Stomach (tissue), 9 donors: Measurements from ENCODE around the gene CTIF. TPM values are rescaled to one million over a fixed set of nuclear protein-coding genes. Genes with fewer than 3 reads are reported as not detected.
A peak's percentile ranks its signal among the peaks of the same experiment; 100 is the strongest.

ENCODE experiments used
- DNase-seq, 2 donors: peaks; one replicate each; pipeline versions ENCODE4 v3.0.0 to v3.0.0-alpha.2; 2013 to 2019
- H3K27ac ChIP-seq, 5 donors: fragments of 200-600 bp in 4 of 5; sonication (generic) in 4 of 5; one replicate each; pipeline ENCODE4 v1.5.1; 2013 to 2019; ENCODE audit warnings: mild to moderate bottlenecking in 1 of 5, moderate library complexity in 1 of 5
- H3K27me3 ChIP-seq, 3 donors: fragments of 200-600 bp; sonication (generic); one replicate each; pipeline ENCODE4 v1.5.1; 2017 to 2019; ENCODE audit warnings: mixed run types in 1 of 3
- H3K36me3 ChIP-seq, 4 donors: fragments of 200-600 bp; sonication (generic); 1 replicate in 3 of 4; 2 replicates in 1 of 4; pipeline ENCODE4 v1.5.1; 2016 to 2019
- H3K4me1 ChIP-seq, 4 donors: fragments of 200-600 bp; sonication (generic); one replicate each; pipeline ENCODE4 v1.5.1; 2016 to 2019
- H3K4me3 ChIP-seq, 4 donors: fragments of 200-600 bp; sonication (generic) in 3 of 4; one replicate each; pipeline ENCODE4 v1.5.1; 2016 to 2019; ENCODE audit warnings: mild to moderate bottlenecking in 1 of 4
- H3K9me3 ChIP-seq, 4 donors: fragments of 200-600 bp; sonication (generic); one replicate each; pipeline ENCODE4 v1.5.1; 2016 to 2019
- EP300 ChIP-seq: sonication (generic); formaldehyde crosslinking; IDR thresholded peaks from one replicate; pipeline ENCODE4 v1.6.1; 2017; ENCODE audit warnings: antibody characterized with exemption
- POLR2A ChIP-seq, 4 donors: fragments of 450-650 bp; IDR thresholded peaks; one replicate each; pipeline ENCODE4 v1.6.1; 2016; ENCODE audit warnings: antibody characterized with exemption in 4 of 4, control low read depth in 2 of 4, mild to moderate bottlenecking in 1 of 4, moderate library complexity in 1 of 4
- POLR2AphosphoS5 ChIP-seq, 3 donors: sonication (generic); formaldehyde crosslinking; IDR thresholded peaks; one replicate each; pipeline ENCODE4 v1.6.1; 2016; ENCODE audit warnings: antibody characterized with exemption in 3 of 3
- WGBS, 5 donors: extraction: QIAGEN DNeasy Blood & Tissue Kit in 3 of 5; methylation state at CpG; one replicate each; pipeline versions ENCODE4 v1.1.5 to v1.1.7; 2013 to 2018; 5-methylcytosine and 5-hydroxymethylcytosine counted together
- intact Hi-C: fragments of 100-400 bp; cut with DNase I; formaldehyde crosslinking; loops from one replicate; pipeline ENCODE4 v1.15.1; 2023; ENCODE audit warnings: low total_unique reads
- polyA plus RNA-seq, 3 donors: library from polyadenylated mRNA; stranded (reverse); fragments of 200-250 nt; gene quantifications; one replicate each; pipeline ENCODE4 v1.2.3, GENCODE V29; 2013
- total RNA-seq, 5 donors: library from RNA; depleted of rRNA; stranded (reverse); fragments of >200 nt; gene quantifications; one replicate each; pipeline versions ENCODE4 v1.1.0 to v1.2.3, GENCODE V29; 2014 to 2016
- TF ChIP-seq, protein P1 (sequence below), 7 experiments: fragments of 450-650 bp in 4 of 7; fragments of 200-600 bp in 3 of 7; sonication (generic) in 3 of 7; IDR thresholded peaks; one replicate each; pipeline ENCODE4 v1.5.1; 2016 to 2019; ENCODE audit warnings: antibody characterized with exemption in 7 of 7, control low read depth in 2 of 7, mild to moderate bottlenecking in 1 of 7
- donor health status: healthy with polysubstance abuse.
- donor health status: Bipolar disorder and iron deficiency.
- donor health status: healthy.

The CTIF gene
- total and polyA plus RNA-seq, 8 donors = 16.3 to 105 (median 30.3) TPM

- 46 to 79% (median 62%) methylated on average over 16 to 17 of the region's 17 CpGs for whole genome bisulfite sequencing, 5 donors
- DNase-seq = peak in 1 of 2 donors; percentile 61
- Histone ChIP-seq H3K27me3 (no peaks in the 10 kb centered on the region), H3K4me3 (no peak overlapping the region), H3K4me1 (peaks cover 31 to 85% (median 58%) of the 10 kb centered on the region in 4 donors), H3K27ac (peak overlapping the region; percentile 66 to 82 (median 79)), H3K9me3 (no peaks in the 10 kb centered on the region), H3K36me3 (peaks cover 0 to 11% (median under 1%) of the 10 kb centered on the region in 4 donors)
- TF ChIP-seq POLR2A (IDR thresholded peaks at IDR 0.05) (no peak), EP300 (no peak), POLR2AphosphoS5 (IDR thresholded peaks at IDR 0.05) (no peak)
- TF ChIP-seq, protein P1, sequence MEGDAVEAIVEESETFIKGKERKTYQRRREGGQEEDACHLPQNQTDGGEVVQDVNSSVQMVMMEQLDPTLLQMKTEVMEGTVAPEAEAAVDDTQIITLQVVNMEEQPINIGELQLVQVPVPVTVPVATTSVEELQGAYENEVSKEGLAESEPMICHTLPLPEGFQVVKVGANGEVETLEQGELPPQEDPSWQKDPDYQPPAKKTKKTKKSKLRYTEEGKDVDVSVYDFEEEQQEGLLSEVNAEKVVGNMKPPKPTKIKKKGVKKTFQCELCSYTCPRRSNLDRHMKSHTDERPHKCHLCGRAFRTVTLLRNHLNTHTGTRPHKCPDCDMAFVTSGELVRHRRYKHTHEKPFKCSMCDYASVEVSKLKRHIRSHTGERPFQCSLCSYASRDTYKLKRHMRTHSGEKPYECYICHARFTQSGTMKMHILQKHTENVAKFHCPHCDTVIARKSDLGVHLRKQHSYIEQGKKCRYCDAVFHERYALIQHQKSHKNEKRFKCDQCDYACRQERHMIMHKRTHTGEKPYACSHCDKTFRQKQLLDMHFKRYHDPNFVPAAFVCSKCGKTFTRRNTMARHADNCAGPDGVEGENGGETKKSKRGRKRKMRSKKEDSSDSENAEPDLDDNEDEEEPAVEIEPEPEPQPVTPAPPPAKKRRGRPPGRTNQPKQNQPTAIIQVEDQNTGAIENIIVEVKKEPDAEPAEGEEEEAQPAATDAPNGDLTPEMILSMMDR (IDR thresholded peaks at IDR 0.05) = no peak
- intact Hi-C loops = no loop called here
These were observed 241.5 kb downstream of the CTIF start for GRCh38 chr18:48780201-48780912.

DNA sequence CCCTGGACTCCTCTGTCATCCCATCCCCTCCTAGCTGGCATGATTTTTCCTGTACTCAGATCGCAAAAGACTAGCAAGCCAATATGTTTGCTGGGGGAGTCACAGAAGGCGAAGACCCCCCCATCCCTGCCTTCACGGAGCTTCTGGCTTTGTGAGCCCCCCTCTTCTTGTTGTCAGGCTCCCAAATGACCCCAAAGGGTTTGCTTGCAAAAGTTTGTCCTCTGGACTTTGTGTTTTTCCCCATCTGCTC lies 242.0 kb downstream of the CTIF start:
- DNase-seq = no peak
- H3K4me1 ChIP-seq = peaks cover 31 to 88% (median 59%) of the 10 kb centered on the region in 4 donors

GRCh38 chr18:48781163-48781987 lies 242.5 kb downstream of the CTIF start:
- TF ChIP-seq, protein P1 (IDR thresholded peaks at IDR 0.05) = no peak
- TF ChIP-seq POLR2AphosphoS5 (IDR thresholded peaks at IDR 0.05) = peak in 2 of 3 donors; percentile 30 to 55
- Histone ChIP-seq H3K27ac (peak overlapping the region; percentile 66 to 82 (median 79)), H3K36me3 (peaks cover 0 to 11% (median 2%) of the 10 kb centered on the region in 4 donors), H3K4me1 (peaks cover 31 to 85% (median 59%) of the 10 kb centered on the region in 4 donors), H3K27me3 (no peaks in the 10 kb centered on the region), H3K9me3 (no peaks in the 10 kb centered on the region), H3K4me3 (peak overlapping the region; percentile 9 to 25 (median 16))
- peak; percentile 79 to 91 for DNase-seq
- intact Hi-C loops = no loop called here
- WGBS, 5 donors = 8 to 28% (median 13%) methylated on average over 27 to 28 of the region's 28 CpGs

More for the DNA sequence above, 242.0 kb downstream of the CTIF start:
- TF ChIP-seq EP300 (no peak), POLR2A (IDR thresholded peaks at IDR 0.05) (no peak), POLR2AphosphoS5 (IDR thresholded peaks at IDR 0.05) (no peak)
- TF ChIP-seq, protein P1 (IDR thresholded peaks at IDR 0.05) = no peak
- WGBS, 5 donors = 32 to 43% (median 35%) methylated on average over 3 of the region's 3 CpGs
- intact Hi-C loops = no loop called here
- no peaks in the 10 kb centered on the region for H3K27me3 ChIP-seq
- no peaks in the 10 kb centered on the region for H3K9me3 ChIP-seq
- peak overlapping the region; percentile 66 to 82 (median 79) for H3K27ac ChIP-seq
- H3K36me3 ChIP-seq = peaks cover 0 to 11% (median 2%) of the 10 kb centered on the region in 4 donors
- peak overlapping the region in 2 of 4 donors; percentile 19 to 25 for H3K4me3 ChIP-seq

DNA sequence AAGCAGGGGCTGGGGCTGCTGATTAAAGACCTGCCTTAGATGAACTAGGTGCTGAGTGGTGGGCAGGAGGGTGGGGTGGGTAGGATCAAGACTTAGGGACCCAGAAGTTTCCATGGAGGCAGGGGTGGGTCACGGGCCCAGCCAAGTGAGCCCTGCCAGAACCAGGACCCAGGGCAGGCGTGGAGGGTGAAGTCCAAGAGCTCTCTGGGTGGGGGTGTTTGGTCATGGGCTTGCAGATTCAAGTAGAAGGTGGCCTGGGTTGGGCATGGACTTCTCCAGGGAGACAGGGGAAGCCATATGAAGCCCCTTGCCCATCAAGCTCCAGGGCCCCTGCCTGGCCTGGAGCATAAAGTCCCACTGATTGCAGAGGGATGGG lies 243.1 kb downstream of the CTIF start:
- Histone ChIP-seq H3K27ac (peak overlapping the region; percentile 20 to 82 (median 79)), H3K9me3 (no peaks in the 10 kb centered on the region), H3K36me3 (peaks cover 0 to 11% (median 2%) of the 10 kb centered on the region in 4 donors), H3K4me3 (no peak overlapping the region), H3K27me3 (no peaks in the 10 kb centered on the region), H3K4me1 (peaks cover 27 to 79% (median 53%) of the 10 kb centered on the region in 4 donors)
- intact Hi-C loops = no loop called here
- WGBS, 5 donors = 56 to 71% (median 63%) methylated on average over 2 of the region's 2 CpGs
- TF ChIP-seq EP300 = no peak
- TF ChIP-seq POLR2A (IDR thresholded peaks at IDR 0.05) = no peak
- TF ChIP-seq, protein P1 (IDR thresholded peaks at IDR 0.05) = no peak
- TF ChIP-seq POLR2AphosphoS5 (IDR thresholded peaks at IDR 0.05) = no peak
- DNase-seq = peak in 1 of 2 donors; percentile 42
